Bronchial epithelial cell (primary cell): ENCODE results near the gene AGPS. TPM values are rescaled to one million over a fixed set of nuclear protein-coding genes. Genes with fewer than 3 reads are reported as not detected.
A peak's percentile ranks its signal among the peaks of the same experiment; 100 is the strongest.

Source experiments
- DNase-seq: peaks from one replicate; pipeline ENCODE4 v3.0.0-alpha.2; 2010; ENCODE audit warnings: low read depth
- FAIRE-seq: peaks from 2 replicates; lab custom pipeline; 2011; peaks lifted over from hg19 to GRCh38; lab: Jason Lieb, UNC
- H3K27me3 ChIP-seq: 2 replicates; pipeline ENCODE4 v1.5.1; 2011; ENCODE audit warnings: low read length; ENCODE audit not compliant: control insufficient read depth, insufficient read depth
- H3K36me3 ChIP-seq: 2 replicates; pipeline ENCODE4 v1.5.1; 2011; ENCODE audit warnings: low read length; ENCODE audit not compliant: control insufficient read depth, insufficient read depth
- H3K4me3 ChIP-seq: 2 replicates; pipeline ENCODE4 v1.5.1; 2011; ENCODE audit warnings: mild to moderate bottlenecking, low read depth, low read length, control low read depth
- CTCF ChIP-seq: IDR thresholded peaks from 2 replicates; pipeline ENCODE4 v1.5.1; 2011; ENCODE audit warnings: mild to moderate bottlenecking, moderate library complexity, low read length, control low read depth, inconsistent platforms; ENCODE audit not compliant: insufficient read depth, severe bottlenecking
- total RNA-seq: library from RNA; depleted of rRNA; stranded (reverse); fragments of >200 nt; gene quantifications from 2 replicates; pipeline ENCODE4 v1.2.1, GENCODE V29; 2014

Gene AGPS
- total RNA-seq, 1 donor from 2014 or later: 34.8 TPM

- FAIRE-seq: no peak
- DNase-seq: peak; percentile 26
- TF ChIP-seq CTCF: no peak
- Histone ChIP-seq H3K4me3 (no peak overlapping the region), H3K36me3 (no peaks in the 10 kb centered on the region), H3K27me3 (no peaks in the 10 kb centered on the region)
These were observed 187.0 kb downstream of the AGPS start for GRCh38 chr2:177579486-177580036.

- H3K4me3 ChIP-seq: no peak overlapping the region
- no peaks in the 10 kb centered on the region for H3K27me3 ChIP-seq
- FAIRE-seq (no peak), DNase-seq (no peak)
- H3K36me3 ChIP-seq: no peaks in the 10 kb centered on the region
- no peak for TF ChIP-seq CTCF
These were observed 189.4 kb downstream of the AGPS start for GRCh38 chr2:177582000-177582399.

GRCh38 chr2:177584030-177584692 lies 191.6 kb downstream of the AGPS start:
- no peak for FAIRE-seq
- H3K27me3 ChIP-seq: no peaks in the 10 kb centered on the region
- no peak overlapping the region for H3K4me3 ChIP-seq
- H3K36me3 ChIP-seq: no peaks in the 10 kb centered on the region
- DNase-seq: no peak
- no peak for TF ChIP-seq CTCF

- no peak for TF ChIP-seq CTCF
- no peak for FAIRE-seq
- Histone ChIP-seq H3K36me3 (no peaks in the 10 kb centered on the region), H3K27me3 (no peaks in the 10 kb centered on the region), H3K4me3 (no peak overlapping the region)
- no peak for DNase-seq
These were observed 192.8 kb downstream of the AGPS start for GRCh38 chr2:177585234-177585863.

- no peak for TF ChIP-seq CTCF
- Histone ChIP-seq H3K4me3 (no peak overlapping the region), H3K36me3 (no peaks in the 10 kb centered on the region), H3K27me3 (no peaks in the 10 kb centered on the region)
- no peak for DNase-seq
- no peak for FAIRE-seq
These were observed 193.6 kb downstream of the AGPS start for GRCh38 chr2:177586154-177586553.
